ENCODE data around the gene IGFBP2.

The IGFBP2 gene

GRCh38 chr2:216661639-216662375, 28.6 kb downstream of the IGFBP2 start:
- no peak for DNase-seq (ENCODE audit: low read depth, low spot score)

DNA sequence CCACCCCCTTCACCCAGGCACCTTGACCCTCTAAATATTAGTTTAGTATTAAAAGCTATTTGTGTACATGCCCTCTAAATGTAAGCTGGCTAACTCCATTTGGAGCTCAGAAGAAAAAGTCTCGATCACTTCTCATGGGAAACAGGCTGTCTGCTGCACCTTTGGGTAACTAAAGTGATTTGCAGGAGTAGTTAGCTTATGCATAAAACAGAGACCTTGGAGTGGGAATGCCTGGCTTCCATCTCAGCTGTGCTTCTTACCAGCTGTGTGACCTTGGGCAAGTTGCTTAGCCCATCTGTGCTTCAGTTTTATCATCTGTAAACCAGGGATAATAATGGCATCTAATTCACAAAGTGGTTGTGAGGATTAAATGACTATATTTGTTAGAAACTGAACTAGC, 29.9 kb downstream of the IGFBP2 start:
- no peak for DNase-seq (ENCODE audit: low read depth, low spot score)

GRCh38 chr2:216663846-216664245, 30.6 kb downstream of the IGFBP2 start:
- DNase-seq (ENCODE audit: low read depth, low spot score): no peak

- DNase-seq (ENCODE audit: low read depth, low spot score): no peak
These were observed 31.4 kb downstream of the IGFBP2 start for GRCh38 chr2:216664593-216665034.

GRCh38 chr2:216665242-216665641, 32.0 kb downstream of the IGFBP2 start:
- DNase-seq (ENCODE audit: low read depth, low spot score): no peak

- no peak for DNase-seq (ENCODE audit: low read depth, low spot score)
These were observed 32.5 kb downstream of the IGFBP2 start for GRCh38 chr2:216665717-216666116.

DNA sequence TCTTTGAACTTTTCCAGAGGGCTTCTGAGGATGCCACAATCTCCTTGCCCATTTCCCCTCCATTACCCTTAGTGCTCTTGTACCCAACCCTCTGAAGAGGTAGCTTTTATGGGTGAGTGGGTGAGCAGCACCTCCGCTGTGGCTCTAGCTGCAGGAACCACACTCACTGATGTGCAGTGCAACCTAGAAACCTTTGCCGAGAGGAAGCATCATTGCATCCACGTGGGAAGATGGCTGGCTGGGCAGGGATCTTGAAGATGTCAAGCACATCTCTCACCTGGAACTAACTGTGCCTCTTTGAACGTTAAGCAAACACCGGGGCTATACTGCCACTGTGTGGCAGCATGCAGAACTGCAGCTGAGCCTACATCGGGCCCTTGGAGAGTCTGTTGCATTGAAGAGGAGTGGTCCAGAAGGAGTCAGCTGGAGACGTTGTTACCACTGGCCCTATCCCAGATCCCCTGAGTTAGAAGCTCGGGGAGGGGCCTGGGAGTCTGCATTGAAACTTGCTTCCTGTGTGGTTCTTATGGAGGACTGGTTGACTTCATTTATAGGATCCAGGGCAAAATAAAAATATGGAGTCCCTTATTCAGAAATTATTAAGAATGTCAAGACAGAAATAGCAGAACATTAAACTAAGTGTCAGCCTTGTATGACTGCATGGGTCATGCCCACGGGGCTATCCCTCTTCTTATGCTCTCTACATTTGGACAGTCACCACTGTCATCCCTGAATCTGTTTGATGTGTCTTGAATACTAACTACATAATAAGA, 33.4 kb downstream of the IGFBP2 start:
- DNase-seq (ENCODE audit: low read depth, low spot score): no peak

DNA sequence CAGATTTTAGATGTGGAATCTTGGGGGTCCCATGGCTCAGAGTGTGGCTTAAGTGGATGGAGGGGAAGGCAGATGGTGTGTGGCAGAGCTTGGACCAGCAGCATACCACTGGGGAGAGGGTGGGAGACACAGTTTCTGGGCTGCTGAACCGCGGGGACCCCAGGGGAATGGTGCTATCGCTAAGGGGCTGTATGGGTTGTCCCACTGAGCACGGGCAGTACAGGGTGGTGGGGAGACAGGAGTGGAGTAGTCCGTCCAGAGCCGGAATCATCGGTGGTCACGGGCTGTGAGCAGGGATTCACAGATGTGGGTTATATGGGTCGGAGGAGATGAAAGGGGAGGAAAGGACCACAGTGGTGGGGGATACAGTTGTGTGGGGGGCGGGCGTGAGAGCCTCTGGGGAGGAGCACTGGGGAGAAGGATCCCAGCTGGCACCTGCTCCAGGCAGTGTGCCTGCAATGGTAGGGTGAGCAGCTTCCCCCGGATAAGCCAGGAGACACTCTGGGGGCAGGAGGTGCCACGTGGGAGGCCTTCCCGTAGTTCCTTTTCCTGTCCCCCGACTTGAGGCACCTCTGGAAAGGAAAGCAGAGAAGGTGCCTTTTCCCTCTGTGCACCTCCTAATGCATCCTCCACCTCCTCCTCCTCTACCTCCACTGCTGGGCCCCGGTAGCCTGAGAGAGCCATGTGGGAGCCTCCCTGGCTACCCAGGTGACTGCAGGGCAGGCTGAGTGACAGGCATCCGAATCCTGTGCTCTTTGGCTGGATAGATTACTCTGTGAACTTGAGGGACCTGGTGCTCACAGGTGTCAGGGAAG, 37.3 kb downstream of the IGFBP2 start:
- no peak for DNase-seq (ENCODE audit: low read depth, low spot score)

DNA sequence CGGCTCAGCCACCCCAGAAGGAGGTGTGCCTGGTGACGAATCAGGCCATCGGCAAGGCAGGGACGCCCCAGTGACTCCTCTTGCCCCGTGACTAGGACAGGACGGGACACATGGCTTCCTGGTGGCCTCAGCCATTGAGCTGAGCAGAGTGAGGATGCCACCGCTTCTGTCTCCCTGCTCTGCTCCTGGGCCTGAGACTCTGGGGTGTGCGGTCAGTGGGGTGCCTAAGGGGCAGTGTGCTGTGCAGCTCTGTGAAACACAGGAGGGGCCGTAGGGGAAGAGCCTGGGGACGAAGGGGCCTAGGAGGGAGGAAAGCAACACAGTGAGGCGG, 37.8 kb downstream of the IGFBP2 start:
- DNase-seq (ENCODE audit: low read depth, low spot score): no peak

DNA sequence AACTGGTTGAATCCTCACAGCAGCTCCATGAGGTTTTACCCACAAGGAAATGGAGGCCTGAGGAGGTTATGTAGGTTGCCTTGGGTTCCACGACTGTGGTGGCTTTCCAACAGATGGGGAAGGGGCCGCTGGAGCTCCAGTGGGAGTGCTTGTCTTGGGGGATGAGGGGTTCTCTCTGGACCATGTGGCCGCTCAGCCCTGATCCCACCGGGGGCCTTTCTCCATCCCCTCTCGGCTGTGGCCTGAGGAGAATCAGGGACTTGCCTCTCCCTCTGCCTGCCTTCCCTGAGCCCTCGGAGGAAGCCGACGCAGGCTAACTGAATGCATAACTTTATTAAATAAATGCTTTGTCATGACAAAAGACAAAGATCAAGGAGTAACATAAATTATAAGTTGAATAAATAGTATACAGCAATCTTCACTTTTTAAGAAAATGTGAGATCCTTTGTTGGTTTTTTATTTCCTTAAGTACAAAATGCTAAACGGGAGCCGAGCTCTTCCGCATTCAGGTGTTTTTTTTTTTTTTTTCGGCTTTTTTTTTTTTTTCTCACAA, 38.6 kb downstream of the IGFBP2 start:
- no peak for DNase-seq (ENCODE audit: low read depth, low spot score)

- DNase-seq (ENCODE audit: low read depth, low spot score): no peak
These were observed 39.2 kb downstream of the IGFBP2 start for GRCh38 chr2:216672466-216672865.

DNA sequence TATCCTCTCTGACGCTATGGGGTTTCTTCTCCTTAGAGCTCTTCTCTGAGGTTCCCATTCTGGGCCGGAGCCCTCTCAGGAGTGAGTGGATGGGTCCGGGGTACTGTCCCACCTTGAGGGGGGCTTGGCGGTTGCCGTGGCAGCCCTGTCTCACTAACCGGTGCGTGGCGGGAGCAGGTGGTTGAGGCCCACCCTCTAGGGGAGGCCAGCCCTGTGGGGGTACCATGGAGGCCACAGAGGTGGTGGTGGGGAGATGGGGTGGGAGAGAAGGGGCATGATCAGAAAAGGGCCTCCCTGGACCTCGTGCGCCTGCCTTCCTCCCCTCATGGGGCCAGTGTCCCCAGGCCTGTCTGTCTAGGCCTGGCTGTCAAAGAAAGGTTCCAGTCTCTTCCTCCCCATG, 39.8 kb downstream of the IGFBP2 start:
- DNase-seq (ENCODE audit: low read depth, low spot score): no peak

DNA sequence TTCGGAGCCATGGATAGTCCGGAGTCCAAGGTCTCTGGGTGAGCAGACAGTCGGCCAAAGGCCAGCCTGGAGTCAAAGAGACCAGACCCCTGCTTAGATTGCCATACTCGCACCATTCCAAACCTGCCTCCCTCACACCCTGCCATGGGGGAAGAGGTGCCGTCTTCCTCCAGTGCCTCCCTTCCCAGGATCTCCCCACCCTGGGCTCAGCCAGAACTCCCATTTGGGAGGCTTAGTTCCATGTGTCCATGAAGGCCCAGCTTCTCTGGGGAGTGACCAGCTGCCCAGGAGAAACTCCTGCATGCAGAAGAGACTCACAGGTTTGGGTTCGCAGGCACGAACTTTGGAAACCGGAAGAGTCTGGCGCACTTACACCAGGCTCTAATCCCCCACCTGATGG, 40.4 kb downstream of the IGFBP2 start:
- DNase-seq (ENCODE audit: low read depth, low spot score): no peak

GRCh38 chr2:216674376-216674775, 41.2 kb downstream of the IGFBP2 start:
- no peak for DNase-seq (ENCODE audit: low read depth, low spot score)

DNA sequence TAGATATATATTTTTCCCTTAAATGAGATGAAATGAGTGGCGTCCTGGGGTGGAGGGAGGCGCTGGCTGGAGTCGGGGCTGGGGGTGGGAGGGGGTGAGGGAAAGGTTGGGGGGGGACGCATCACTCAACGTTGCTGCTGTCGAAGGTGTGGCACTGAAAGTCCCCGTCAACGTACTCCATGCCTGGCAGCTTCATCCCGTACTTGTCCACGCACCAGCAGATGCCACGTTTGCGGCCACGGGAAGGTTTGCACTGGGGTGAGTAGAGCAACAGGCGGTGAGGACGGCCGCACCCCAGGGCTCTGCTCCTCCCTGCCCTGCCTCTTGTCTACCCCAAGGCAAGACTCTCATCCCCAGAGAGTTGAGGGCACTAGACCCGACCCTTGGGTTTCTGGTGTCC, 43.4 kb downstream of the IGFBP2 start:
- no peak for DNase-seq (ENCODE audit: low read depth, low spot score)

DNA sequence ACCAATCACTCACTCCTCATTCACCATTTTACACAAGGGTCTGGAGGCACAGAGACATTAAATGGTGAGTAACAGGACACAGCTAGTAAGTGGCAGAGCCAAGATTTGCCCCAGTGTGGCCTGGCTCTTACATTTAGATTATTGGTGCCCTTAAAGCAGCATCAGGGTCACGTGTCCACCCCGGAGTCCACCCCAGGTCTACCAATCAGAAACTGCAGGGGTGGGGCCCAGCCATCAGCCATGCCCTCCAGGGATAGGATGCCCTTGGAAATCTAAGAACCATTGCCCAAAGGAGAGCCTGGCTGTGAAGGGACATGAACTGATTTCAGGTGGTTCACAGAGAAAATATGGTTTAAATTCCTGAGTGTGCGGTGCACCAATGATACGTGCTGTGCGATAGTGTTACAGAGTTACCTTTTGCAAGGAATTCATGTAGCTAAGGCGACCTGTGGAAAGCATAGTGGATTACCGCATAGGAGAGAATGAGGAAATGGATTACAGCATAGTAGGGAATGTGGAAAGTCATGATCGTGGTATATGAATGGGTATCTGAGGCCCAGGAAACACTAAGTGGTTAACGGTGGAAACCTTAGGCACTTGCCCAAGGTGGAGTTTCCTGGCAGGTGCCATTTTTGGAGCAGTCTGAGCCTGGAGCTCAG, 44.3 kb downstream of the IGFBP2 start:
- no peak for DNase-seq (ENCODE audit: low read depth, low spot score)

- no peak for DNase-seq (ENCODE audit: low read depth, low spot score)
These were observed 44.9 kb downstream of the IGFBP2 start for GRCh38 chr2:216678098-216678465.

DNA sequence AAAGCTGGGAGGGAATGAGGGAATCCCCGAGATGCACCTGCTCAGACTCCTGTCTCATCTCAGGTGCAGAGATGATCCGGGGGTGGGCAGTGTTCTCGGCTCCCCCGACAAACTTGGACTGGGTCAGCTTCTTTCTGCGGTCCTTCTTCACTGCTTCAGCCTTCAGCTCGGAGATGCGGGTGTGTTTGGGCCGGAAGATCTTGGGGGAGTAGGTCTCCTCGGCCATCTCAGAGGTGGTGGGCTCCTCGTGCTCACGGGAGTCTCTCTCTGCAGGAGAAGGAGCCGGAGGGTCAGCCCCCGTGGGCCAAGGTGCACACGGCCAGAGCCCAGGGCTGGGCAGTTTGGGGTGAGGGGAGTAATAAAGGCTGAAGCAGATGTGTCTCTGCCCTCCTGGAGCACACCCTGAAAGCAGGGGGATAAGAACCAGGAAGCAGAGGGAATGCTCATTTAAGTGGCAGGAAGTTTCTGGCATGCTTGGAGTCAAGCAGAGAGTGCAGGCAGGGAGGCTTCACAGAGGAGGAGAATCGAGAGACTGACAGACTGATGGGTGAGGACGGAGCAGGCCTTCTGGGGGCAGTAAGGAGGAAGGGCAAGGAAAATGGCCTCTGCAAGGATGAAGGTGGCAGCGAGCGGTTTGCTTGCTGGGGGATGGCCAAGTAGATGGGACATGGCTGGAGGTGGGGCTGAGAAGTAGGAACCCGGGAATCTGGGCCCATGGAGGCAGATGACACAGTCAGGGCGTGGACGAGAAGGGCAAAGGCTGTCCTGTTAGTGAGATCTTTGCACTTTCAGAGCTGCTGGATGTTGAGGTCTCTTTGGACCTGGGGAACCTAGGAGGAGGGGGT, 45.8 kb downstream of the IGFBP2 start:
- no peak for DNase-seq (ENCODE audit: low read depth, low spot score)

- DNase-seq (ENCODE audit: low read depth, low spot score): no peak
These were observed 46.4 kb downstream of the IGFBP2 start for GRCh38 chr2:216679658-216680024.

- no peak for DNase-seq (ENCODE audit: low read depth, low spot score)
These were observed 47.9 kb downstream of the IGFBP2 start for GRCh38 chr2:216680951-216681629.
